SU-DHL-6 (cell line): ENCODE measurements around the gene PCNX3.
A peak's percentile ranks its signal among the peaks of the same experiment; 100 is the strongest.

Experiments
- H2AFZ ChIP-seq: fragments of 200-600 bp; sonication (generic); 2 replicates; pipeline ENCODE4 v1.6.1; 2014; ENCODE audit warnings: low read depth, mild to moderate bottlenecking, moderate library complexity, mixed read lengths, antibody characterized with exemption, low read length; ENCODE audit not compliant: severe bottlenecking
- H3F3A ChIP-seq: fragments of 200-600 bp; shearing (Covaris generic); 2 replicates; pipeline ENCODE4 v1.6.0; 2016; ENCODE audit warnings: antibody characterized with exemption, mild to moderate bottlenecking; ENCODE audit not compliant: insufficient read depth
- H3K27ac ChIP-seq: fragments of 200-600 bp; sonication (generic); 2 replicates; pipeline ENCODE4 v1.5.1; 2016; ENCODE audit warnings: low read depth, mild to moderate bottlenecking, low read length, moderate library complexity, mixed read lengths
- H3K27me3 ChIP-seq: fragments of 200-600 bp; sonication (generic), shearing (Covaris generic); 2 replicates; pipeline ENCODE4 v1.6.0; 2014; ENCODE audit warnings: mild to moderate bottlenecking, low read length
- H3K36me3 ChIP-seq: fragments of 200-600 bp; sonication (generic); 2 replicates; pipeline ENCODE4 v1.6.1; 2014; ENCODE audit warnings: mild to moderate bottlenecking, low read length, mixed read lengths
- H3K4me2 ChIP-seq: fragments of 300-600, 200-600 bp; shearing (Covaris generic), sonication (generic); 2 replicates; pipeline ENCODE4 v1.6.0; 2014; ENCODE audit warnings: low read length, low read depth, mild to moderate bottlenecking; ENCODE audit not compliant: poor library complexity, severe bottlenecking
- H3K4me3 ChIP-seq: fragments of 200-600 bp; sonication (generic); 2 replicates; pipeline ENCODE4 v1.5.1; 2014; ENCODE audit warnings: antibody characterized with exemption, low read length, mild to moderate bottlenecking, mixed read lengths; ENCODE audit not compliant: insufficient read depth, poor library complexity, severe bottlenecking
- H3K79me2 ChIP-seq: fragments of 200-600 bp; sonication (generic); 2 replicates; pipeline ENCODE4 v1.6.1; 2014; ENCODE audit warnings: mild to moderate bottlenecking, low read length, moderate library complexity; ENCODE audit not compliant: insufficient read depth
- H3K9ac ChIP-seq: fragments of 200-600 bp; sonication (generic); 2 replicates; pipeline ENCODE4 v1.7.0; 2014; ENCODE audit warnings: mild to moderate bottlenecking, low read length
- H3K9me2 ChIP-seq: fragments of 200-600 bp; sonication (generic); replicated peaks from 2 replicates; pipeline ENCODE4 v1.6.1; 2014; ENCODE audit warnings: low read length; ENCODE audit not compliant: insufficient read depth
- H3K9me3 ChIP-seq: fragments of 200-600 bp; sonication (generic); 2 replicates; pipeline ENCODE4 v1.6.1; 2014; ENCODE audit warnings: low read length, mixed read lengths; ENCODE audit not compliant: insufficient read depth
- H4K20me1 ChIP-seq: fragments of 200-600 bp; sonication (generic); 2 replicates; pipeline ENCODE4 v1.6.1; 2014; ENCODE audit warnings: low read depth, mild to moderate bottlenecking, antibody characterized with exemption, low read length, moderate library complexity, mixed read lengths
- CTCF ChIP-seq: fragments of 200-600 bp; sonication (generic); IDR thresholded peaks from one replicate; pipeline ENCODE4 v1.5.1; 2017; ENCODE audit warnings: antibody characterized with exemption, mild to moderate bottlenecking, low read length, moderate library complexity; ENCODE audit not compliant: insufficient read depth, poor library complexity, severe bottlenecking
- EZH2phosphoT487 ChIP-seq: fragments of 200-600 bp; sonication (generic), shearing (Covaris generic); conservative IDR thresholded peaks from 2 replicates; pipeline ENCODE4 v1.6.1; 2018; ENCODE audit warnings: mild to moderate bottlenecking, antibody characterized with exemption, low read length, moderate library complexity, mixed read lengths

The PCNX3 gene

GRCh38 chr11:65634905-65635731, 19.5 kb downstream of the PCNX3 start:
- Histone ChIP-seq H3K9me3 (no peaks in the 10 kb centered on the region), H3K9ac (no peak overlapping the region), H3K79me2 (no peaks in the 10 kb centered on the region), H3K27me3 (no peaks in the 10 kb centered on the region), H2AFZ (no peak overlapping the region), H3K36me3 (no peaks in the 10 kb centered on the region), H3K9me2 (no peaks in the 10 kb centered on the region), H3K4me3 (no peak overlapping the region), H3F3A (peaks cover 23% of the 10 kb centered on the region), H3K4me2 (no peak overlapping the region), H4K20me1 (no peaks in the 10 kb centered on the region), H3K27ac (no peak overlapping the region)
- no peak for TF ChIP-seq CTCF
- TF ChIP-seq EZH2phosphoT487: no peak

- H3K27me3 ChIP-seq: no peaks in the 10 kb centered on the region
- H3K79me2 ChIP-seq: no peaks in the 10 kb centered on the region
- H3K9me2 ChIP-seq: no peaks in the 10 kb centered on the region
- no peak overlapping the region for H3K4me3 ChIP-seq
- no peak overlapping the region for H2AFZ ChIP-seq
- H3K9ac ChIP-seq: no peak overlapping the region
- no peaks in the 10 kb centered on the region for H4K20me1 ChIP-seq
- TF ChIP-seq EZH2phosphoT487 (no peak), CTCF (no peak)
- H3K36me3 ChIP-seq: no peaks in the 10 kb centered on the region
- H3K9me3 ChIP-seq: no peaks in the 10 kb centered on the region
- H3K27ac ChIP-seq: no peak overlapping the region
- H3F3A ChIP-seq: peaks cover 23% of the 10 kb centered on the region
- H3K4me2 ChIP-seq: no peak overlapping the region
Measured at GRCh38 chr11:65636108-65637031, 20.8 kb downstream of the PCNX3 start.

GRCh38 chr11:65637032-65637557, 21.5 kb downstream of the PCNX3 start:
- H3K4me3 ChIP-seq: no peak overlapping the region
- TF ChIP-seq EZH2phosphoT487 (no peak), CTCF (no peak)
- no peaks in the 10 kb centered on the region for H3K9me2 ChIP-seq
- H4K20me1 ChIP-seq: no peaks in the 10 kb centered on the region
- no peaks in the 10 kb centered on the region for H3K36me3 ChIP-seq
- no peaks in the 10 kb centered on the region for H3K79me2 ChIP-seq
- H3K9me3 ChIP-seq: no peaks in the 10 kb centered on the region
- H3K4me2 ChIP-seq: no peak overlapping the region
- no peaks in the 10 kb centered on the region for H3K27me3 ChIP-seq
- H3F3A ChIP-seq: peaks cover 23% of the 10 kb centered on the region
- H3K9ac ChIP-seq: peak overlapping the region; percentile 76
- H3K27ac ChIP-seq: peak overlapping the region; percentile 90
- no peak overlapping the region for H2AFZ ChIP-seq
